ENCODE results near the gene GLRB.
"Not testable (repeated sequence)": the region's sequence is repeated elsewhere in the genome, so short reads cannot be mapped to it uniquely, and the experiment has no call there.

The GLRB gene

GRCh38 chr4:157050561-157050960 is 25.4 kb upstream of the GLRB start:
- H3K4me2 ChIP-seq (ENCODE audit: low read length): no peak overlapping the region
- no peaks in the 10 kb centered on the region for H3F3A ChIP-seq (ENCODE audit: control insufficient read depth, insufficient read depth)
- H4K20me1 ChIP-seq (ENCODE audit: control insufficient read depth, insufficient read depth, low read depth, low read length): no peaks in the 10 kb centered on the region
- no peaks in the 10 kb centered on the region for H3K79me2 ChIP-seq (ENCODE audit: control insufficient read depth, low read length)
- no peaks in the 10 kb centered on the region for H3K4me1 ChIP-seq (ENCODE audit: control insufficient read depth, low read length)
- no peaks in the 10 kb centered on the region for H3K9me2 ChIP-seq (replicated peaks; ENCODE audit: control insufficient read depth, low read length)
- H3K27me3 ChIP-seq (ENCODE audit: control insufficient read depth, low read length): no peaks in the 10 kb centered on the region
- H3K36me3 ChIP-seq (ENCODE audit: control insufficient read depth, low read length): no peaks in the 10 kb centered on the region
- no peaks in the 10 kb centered on the region for H3K9me3 ChIP-seq (ENCODE audit: control insufficient read depth, insufficient read depth, low read length)
- no peak overlapping the region for H3K4me3 ChIP-seq (ENCODE audit: low read length)
- TF ChIP-seq CTCF (IDR thresholded peaks at IDR 0.05; ENCODE audit: low read depth, low read length, poor library complexity, severe bottlenecking): no peak
- TF ChIP-seq EZH2phosphoT487 (IDR thresholded peaks at IDR 0.05; ENCODE audit: borderline replicate concordance, low read length): no peak
- no peak overlapping the region for H3K27ac ChIP-seq (ENCODE audit: low read depth, low read length)

GRCh38 chr4:157052429-157053040 is 23.4 kb upstream of the GLRB start:
- no peak overlapping the region for H3K27ac ChIP-seq (ENCODE audit: low read depth, low read length)
- H3K4me2 ChIP-seq (ENCODE audit: low read length): no peak overlapping the region
- TF ChIP-seq CTCF (IDR thresholded peaks at IDR 0.05; ENCODE audit: low read depth, low read length, poor library complexity, severe bottlenecking) (no peak), EZH2phosphoT487 (IDR thresholded peaks at IDR 0.05; ENCODE audit: borderline replicate concordance, low read length) (no peak)
- H3K4me1 ChIP-seq (ENCODE audit: control insufficient read depth, low read length): no peaks in the 10 kb centered on the region
- H3K27me3 ChIP-seq (ENCODE audit: control insufficient read depth, low read length): no peaks in the 10 kb centered on the region
- no peak overlapping the region for H3K4me3 ChIP-seq (ENCODE audit: low read length)
- H4K20me1 ChIP-seq (ENCODE audit: control insufficient read depth, insufficient read depth, low read depth, low read length): no peaks in the 10 kb centered on the region
- H3K36me3 ChIP-seq (ENCODE audit: control insufficient read depth, low read length): no peaks in the 10 kb centered on the region
- H3F3A ChIP-seq (ENCODE audit: control insufficient read depth, insufficient read depth): no peaks in the 10 kb centered on the region
- H3K9me3 ChIP-seq (ENCODE audit: control insufficient read depth, insufficient read depth, low read length): no peaks in the 10 kb centered on the region
- H3K9me2 ChIP-seq (replicated peaks; ENCODE audit: control insufficient read depth, low read length): no peaks in the 10 kb centered on the region
- H3K79me2 ChIP-seq (ENCODE audit: control insufficient read depth, low read length): no peaks in the 10 kb centered on the region

- Histone ChIP-seq H3K4me3 (ENCODE audit: low read length) (no peak overlapping the region), H3K36me3 (ENCODE audit: control insufficient read depth, low read length) (no peaks in the 10 kb centered on the region), H3K9me2 (replicated peaks; ENCODE audit: control insufficient read depth, low read length) (no peaks in the 10 kb centered on the region), H4K20me1 (ENCODE audit: control insufficient read depth, insufficient read depth, low read depth, low read length) (no peaks in the 10 kb centered on the region), H3F3A (ENCODE audit: control insufficient read depth, insufficient read depth) (no peaks in the 10 kb centered on the region), H3K9me3 (ENCODE audit: control insufficient read depth, insufficient read depth, low read length) (no peaks in the 10 kb centered on the region), H3K27ac (ENCODE audit: low read depth, low read length) (no peak overlapping the region), H3K4me2 (ENCODE audit: low read length) (no peak overlapping the region), H3K4me1 (ENCODE audit: control insufficient read depth, low read length) (no peaks in the 10 kb centered on the region), H3K27me3 (ENCODE audit: control insufficient read depth, low read length) (no peaks in the 10 kb centered on the region), H3K79me2 (ENCODE audit: control insufficient read depth, low read length) (no peaks in the 10 kb centered on the region)
- TF ChIP-seq EZH2phosphoT487 (IDR thresholded peaks at IDR 0.05; ENCODE audit: borderline replicate concordance, low read length) (no peak), CTCF (IDR thresholded peaks at IDR 0.05; ENCODE audit: low read depth, low read length, poor library complexity, severe bottlenecking) (no peak)
These were observed 18.7 kb upstream of the GLRB start for GRCh38 chr4:157057218-157057617.

- H3K9me2 ChIP-seq (replicated peaks; ENCODE audit: control insufficient read depth, low read length); H3K36me3 ChIP-seq (ENCODE audit: control insufficient read depth, low read length); H4K20me1 ChIP-seq (ENCODE audit: control insufficient read depth, insufficient read depth, low read depth, low read length); H3K4me1 ChIP-seq (ENCODE audit: control insufficient read depth, low read length); H3K79me2 ChIP-seq (ENCODE audit: control insufficient read depth, low read length); H3K27ac ChIP-seq (ENCODE audit: low read depth, low read length); H3F3A ChIP-seq (ENCODE audit: control insufficient read depth, insufficient read depth); H3K4me3 ChIP-seq (ENCODE audit: low read length); H3K9me3 ChIP-seq (ENCODE audit: control insufficient read depth, insufficient read depth, low read length); H3K27me3 ChIP-seq (ENCODE audit: control insufficient read depth, low read length); H3K4me2 ChIP-seq (ENCODE audit: low read length): not testable (repeated sequence)
These were observed 17.1 kb upstream of the GLRB start for GRCh38 chr4:157058899-157059298.

All from DOHH2 (cell line).